ENCODE results near the gene CTSO. TPM values are rescaled to one million over a fixed set of nuclear protein-coding genes. Genes with fewer than 3 reads are reported as not detected.

Gene CTSO
- total RNA-seq, 1 donor, result 25.0 TPM

DNA sequence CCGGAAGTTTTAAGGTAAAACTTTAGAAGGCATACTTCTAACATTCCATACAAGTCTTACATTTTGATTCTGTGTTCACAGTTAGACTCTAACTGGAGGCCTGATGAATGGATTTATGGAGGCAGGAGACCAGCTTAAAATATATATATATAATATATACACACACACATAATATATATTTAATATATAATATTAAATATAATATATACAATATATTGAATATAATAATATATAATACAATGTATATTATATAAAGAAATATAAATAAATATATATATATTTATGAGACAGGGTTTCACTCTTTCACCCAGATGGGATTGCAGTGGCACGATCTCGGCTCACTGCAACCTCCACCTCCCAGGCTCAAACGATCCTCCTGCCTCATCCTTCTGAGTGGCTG is 7.9 kb upstream of the CTSO start:
- Histone ChIP-seq H4K20me1 (ENCODE audit: insufficient read depth, low read length) (no peaks in the 10 kb centered on the region), H2AFZ (ENCODE audit: low read length) (no peak overlapping the region), H3K9me3 (ENCODE audit: low read depth, low read length) (no peaks in the 10 kb centered on the region), H3K79me2 (ENCODE audit: insufficient read depth, low read length) (no peaks in the 10 kb centered on the region), H3K36me3 (ENCODE audit: insufficient read depth, low read length) (no peaks in the 10 kb centered on the region), H3K4me3 (ENCODE audit: insufficient read depth, low read length) (no peak overlapping the region), H3K4me2 (ENCODE audit: insufficient read depth, low read length) (no peak overlapping the region), H3K27ac (ENCODE audit: low read depth, low read length) (no peak overlapping the region), H3K27me3 (ENCODE audit: insufficient read depth, low read length) (no peaks in the 10 kb centered on the region), H3K4me1 (ENCODE audit: insufficient read depth, low read length) (no peaks in the 10 kb centered on the region)
- no peak for DNase-seq (ENCODE audit: insufficient read length, low spot score, missing footprints)
- no peak for TF ChIP-seq CTCF (IDR thresholded peaks at IDR 0.05; ENCODE audit: extremely low read depth, low read depth, low read length)

GRCh38 chr4:155960522-155960921 is 6.9 kb upstream of the CTSO start:
- Histone ChIP-seq H3K9me3 (ENCODE audit: low read depth, low read length) (no peaks in the 10 kb centered on the region), H3K36me3 (ENCODE audit: insufficient read depth, low read length) (no peaks in the 10 kb centered on the region), H3K4me2 (ENCODE audit: insufficient read depth, low read length) (no peak overlapping the region), H3K27ac (ENCODE audit: low read depth, low read length) (no peak overlapping the region), H4K20me1 (ENCODE audit: insufficient read depth, low read length) (no peaks in the 10 kb centered on the region), H3K4me3 (ENCODE audit: insufficient read depth, low read length) (no peak overlapping the region), H3K27me3 (ENCODE audit: insufficient read depth, low read length) (no peaks in the 10 kb centered on the region), H3K4me1 (ENCODE audit: insufficient read depth, low read length) (no peaks in the 10 kb centered on the region), H3K79me2 (ENCODE audit: insufficient read depth, low read length) (no peaks in the 10 kb centered on the region), H2AFZ (ENCODE audit: low read length) (no peak overlapping the region)
- TF ChIP-seq CTCF (IDR thresholded peaks at IDR 0.05; ENCODE audit: extremely low read depth, low read depth, low read length), result no peak
- peak; percentile 31 for DNase-seq (ENCODE audit: insufficient read length, low spot score, missing footprints)

DNA sequence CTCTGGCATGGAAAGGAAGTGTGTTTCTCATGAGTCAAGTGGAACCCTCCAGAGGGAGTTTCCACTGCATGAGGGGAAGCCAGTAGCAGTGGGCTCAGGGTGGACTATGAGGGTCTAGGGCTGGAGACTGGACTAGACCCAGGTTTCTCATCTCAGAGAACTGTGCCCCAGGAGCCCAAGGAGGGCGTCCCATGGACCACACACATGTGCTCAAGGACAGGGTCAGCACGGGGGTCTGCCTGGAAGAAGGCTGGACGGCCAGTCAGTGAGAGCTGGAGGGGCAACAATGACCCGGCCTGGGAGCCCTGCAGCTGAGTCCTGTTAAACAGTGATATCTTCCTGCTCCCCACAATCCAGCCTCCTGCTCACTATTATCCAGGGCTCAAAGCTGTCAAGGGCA is 5.8 kb upstream of the CTSO start:
- H3K27me3 ChIP-seq (ENCODE audit: insufficient read depth, low read length), result no peaks in the 10 kb centered on the region
- no peaks in the 10 kb centered on the region for H3K4me1 ChIP-seq (ENCODE audit: insufficient read depth, low read length)
- no peaks in the 10 kb centered on the region for H3K79me2 ChIP-seq (ENCODE audit: insufficient read depth, low read length)
- H3K36me3 ChIP-seq (ENCODE audit: insufficient read depth, low read length), result no peaks in the 10 kb centered on the region
- H3K27ac ChIP-seq (ENCODE audit: low read depth, low read length), result no peak overlapping the region
- no peaks in the 10 kb centered on the region for H4K20me1 ChIP-seq (ENCODE audit: insufficient read depth, low read length)
- no peak for DNase-seq (ENCODE audit: insufficient read length, low spot score, missing footprints)
- no peak overlapping the region for H2AFZ ChIP-seq (ENCODE audit: low read length)
- no peak for TF ChIP-seq CTCF (IDR thresholded peaks at IDR 0.05; ENCODE audit: extremely low read depth, low read depth, low read length)
- no peak overlapping the region for H3K4me3 ChIP-seq (ENCODE audit: insufficient read depth, low read length)
- no peak overlapping the region for H3K4me2 ChIP-seq (ENCODE audit: insufficient read depth, low read length)
- H3K9me3 ChIP-seq (ENCODE audit: low read depth, low read length), result no peaks in the 10 kb centered on the region

- Histone ChIP-seq H3K4me1 (ENCODE audit: insufficient read depth, low read length) (peaks cover 4% of the 10 kb centered on the region), H3K4me3 (ENCODE audit: insufficient read depth, low read length) (no peak overlapping the region), H4K20me1 (ENCODE audit: insufficient read depth, low read length) (no peaks in the 10 kb centered on the region), H3K27ac (ENCODE audit: low read depth, low read length) (no peak overlapping the region), H3K79me2 (ENCODE audit: insufficient read depth, low read length) (peaks cover 2% of the 10 kb centered on the region), H3K36me3 (ENCODE audit: insufficient read depth, low read length) (no peaks in the 10 kb centered on the region), H3K9me3 (ENCODE audit: low read depth, low read length) (no peaks in the 10 kb centered on the region), H3K4me2 (ENCODE audit: insufficient read depth, low read length) (no peak overlapping the region), H2AFZ (ENCODE audit: low read length) (no peak overlapping the region), H3K27me3 (ENCODE audit: insufficient read depth, low read length) (no peaks in the 10 kb centered on the region)
- no peak for TF ChIP-seq CTCF (IDR thresholded peaks at IDR 0.05; ENCODE audit: extremely low read depth, low read depth, low read length)
- peak; percentile 21 for DNase-seq (ENCODE audit: insufficient read length, low spot score, missing footprints)
Measured at GRCh38 chr4:155956461-155956860, 2.8 kb upstream of the CTSO start.

Data from osteoblast (primary cell).